Right hindlimb (tissue), 1 donor: ENCODE results near the gene KLRC4.

ENCODE experiments used
- DNase-seq: peaks from one replicate; pipeline ENCODE4 v3.0.0-alpha.2; 2018

Gene KLRC4

GRCh38 chr12:10366875-10367274 lies 42.7 kb downstream of the KLRC4 start:
- no peak for DNase-seq

DNA sequence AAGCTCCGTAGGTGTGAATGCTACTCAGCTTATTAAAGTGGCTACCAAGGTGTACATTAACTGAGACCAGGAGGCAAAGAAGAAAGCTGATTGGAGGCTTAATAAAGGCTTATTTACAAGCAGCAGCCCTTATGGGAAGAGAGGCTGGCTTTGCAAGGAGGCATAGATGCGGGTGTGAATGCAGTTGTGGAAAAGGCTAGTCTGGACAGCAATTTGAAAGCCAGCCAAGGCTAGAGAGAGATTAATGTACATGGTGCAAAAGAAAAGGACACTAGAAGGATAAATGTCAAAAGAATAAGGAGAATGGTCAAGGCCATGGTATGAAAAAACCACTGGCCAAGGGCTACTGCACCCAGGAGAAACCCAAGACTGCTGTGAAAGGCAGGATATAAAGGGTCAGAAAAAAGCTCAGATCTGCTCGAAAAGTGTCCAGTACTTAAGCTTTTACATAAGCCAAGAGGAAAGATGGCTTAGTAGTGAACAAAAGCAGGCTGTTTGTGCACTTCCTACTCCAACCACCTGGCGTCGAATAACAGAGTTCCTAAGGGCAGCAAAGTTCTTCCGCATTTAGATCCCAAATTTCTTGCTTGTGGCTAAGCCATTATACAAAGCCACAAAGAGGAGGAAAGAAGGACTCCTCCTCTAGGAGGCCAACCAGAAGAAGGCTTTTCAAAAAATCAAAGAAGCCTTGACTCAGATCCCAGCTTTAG lies 43.7 kb downstream of the KLRC4 start:
- no peak for DNase-seq

- peak; percentile 81 for DNase-seq
These were observed 44.5 kb downstream of the KLRC4 start for GRCh38 chr12:10364815-10365622.

DNA sequence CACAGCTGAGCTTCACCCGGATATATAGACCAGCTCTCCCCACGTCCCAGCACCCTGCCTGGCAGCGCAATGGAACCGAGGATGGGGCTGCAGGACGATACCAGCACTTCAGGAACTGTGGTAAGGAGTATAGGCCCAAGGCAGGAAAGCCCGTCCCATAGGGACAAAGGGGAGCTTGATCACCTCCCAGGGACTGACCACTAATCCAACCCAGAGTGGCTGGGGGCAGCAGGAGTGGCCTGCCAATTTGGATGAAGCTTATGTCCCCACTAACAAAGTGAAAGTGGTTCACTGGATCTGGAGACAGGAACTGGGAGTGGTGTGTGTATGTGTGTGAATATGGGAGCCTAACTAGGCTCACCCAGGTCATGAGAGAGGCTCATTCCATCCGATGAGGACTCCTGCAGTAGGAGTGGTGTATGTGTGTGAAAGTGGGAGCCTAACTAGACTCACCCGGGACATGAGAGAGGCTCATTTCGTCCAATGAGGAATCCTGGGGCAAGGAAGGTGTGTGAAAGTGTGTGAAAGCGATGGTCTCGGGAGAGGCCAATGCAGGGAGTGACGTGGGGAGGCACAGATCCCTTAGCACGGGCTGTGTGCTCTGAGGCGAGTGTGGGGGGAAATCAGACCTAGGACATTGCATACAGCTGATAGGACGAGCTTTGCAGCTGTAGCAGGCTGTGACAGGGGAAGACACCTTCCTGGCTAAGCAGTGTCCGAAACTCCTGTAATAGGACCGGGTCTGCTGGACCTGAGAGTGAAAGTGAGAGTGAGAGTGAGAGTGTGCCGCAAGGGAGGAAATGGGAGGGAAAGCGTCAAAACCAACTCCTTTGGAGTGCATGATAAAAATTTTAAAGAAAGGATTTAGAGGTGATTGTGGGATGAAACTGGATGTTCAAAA lies 45.4 kb downstream of the KLRC4 start:
- DNase-seq: peak; percentile 60

DNA sequence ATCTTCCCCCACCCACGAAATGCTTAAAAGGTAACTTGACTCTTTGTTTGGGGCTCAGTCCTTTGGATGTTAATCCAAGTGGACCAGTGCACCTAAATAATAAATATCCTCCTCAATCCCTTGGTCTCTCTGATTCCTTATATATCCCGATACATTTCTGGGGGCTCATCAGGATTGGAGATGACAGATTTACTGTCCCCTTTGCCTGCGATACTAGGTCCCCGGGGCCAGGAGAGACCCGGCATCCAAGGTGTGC lies 46.0 kb downstream of the KLRC4 start:
- DNase-seq: no peak

DNA sequence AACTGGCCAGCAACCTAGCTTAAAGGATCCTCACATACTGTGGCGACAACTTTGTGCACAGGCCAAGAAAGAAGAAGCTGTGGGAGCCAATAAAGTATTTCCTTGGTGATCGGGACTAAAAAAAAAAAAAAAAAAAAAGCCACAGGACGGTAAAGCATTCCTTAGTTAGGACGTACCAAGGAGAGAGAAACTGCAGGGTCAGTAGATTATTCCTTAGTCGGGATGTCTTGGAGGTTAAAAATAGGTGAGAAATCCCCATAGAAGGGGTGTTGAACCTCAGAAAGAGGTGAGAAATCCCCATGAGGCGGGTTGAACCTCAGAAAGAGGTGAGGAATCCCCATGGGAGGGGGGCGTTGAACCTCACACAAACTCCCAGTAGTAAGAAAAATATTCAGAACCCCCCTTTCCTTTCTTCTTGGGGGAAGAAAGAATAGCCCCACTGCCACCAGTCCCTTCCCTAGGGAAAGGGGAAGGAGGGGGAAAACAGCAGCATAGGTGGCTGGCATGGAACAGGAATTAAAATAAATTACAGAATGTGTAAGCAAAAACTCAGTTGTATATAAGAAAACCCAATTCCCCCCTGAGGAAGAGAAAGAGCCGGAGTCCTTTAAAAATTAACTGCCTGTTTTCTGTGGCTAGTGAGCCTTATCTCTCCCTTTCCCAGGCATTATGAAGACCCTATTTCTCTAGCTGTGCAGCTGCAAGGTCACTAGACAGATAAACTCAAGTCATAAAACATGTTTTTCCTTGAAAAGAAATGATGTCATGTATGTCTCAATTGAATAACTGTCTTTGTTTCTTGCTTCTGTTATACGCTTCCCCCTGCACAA lies 46.5 kb downstream of the KLRC4 start:
- no peak for DNase-seq

- no peak for DNase-seq
These were observed 47.2 kb downstream of the KLRC4 start for GRCh38 chr12:10362325-10362724.

DNA sequence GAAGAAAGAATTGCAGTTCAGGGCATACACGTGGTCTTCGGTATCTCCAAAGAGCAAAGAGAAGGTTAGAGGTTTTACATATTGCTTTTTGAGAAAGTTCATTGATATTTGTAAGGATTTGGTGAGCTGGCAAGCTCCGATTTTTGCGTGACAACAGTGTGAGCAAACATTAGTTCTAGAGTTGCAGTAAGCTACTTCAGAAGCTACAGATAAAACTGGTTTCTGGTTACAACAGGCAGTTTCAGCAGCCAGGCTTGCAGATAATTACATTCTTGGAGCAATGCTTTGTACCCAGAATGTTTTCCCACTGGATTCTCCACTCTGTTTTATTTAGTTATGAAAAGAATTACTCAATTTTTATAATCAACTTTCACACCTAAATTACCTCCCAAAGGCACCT lies 47.9 kb downstream of the KLRC4 start:
- DNase-seq: no peak

DNA sequence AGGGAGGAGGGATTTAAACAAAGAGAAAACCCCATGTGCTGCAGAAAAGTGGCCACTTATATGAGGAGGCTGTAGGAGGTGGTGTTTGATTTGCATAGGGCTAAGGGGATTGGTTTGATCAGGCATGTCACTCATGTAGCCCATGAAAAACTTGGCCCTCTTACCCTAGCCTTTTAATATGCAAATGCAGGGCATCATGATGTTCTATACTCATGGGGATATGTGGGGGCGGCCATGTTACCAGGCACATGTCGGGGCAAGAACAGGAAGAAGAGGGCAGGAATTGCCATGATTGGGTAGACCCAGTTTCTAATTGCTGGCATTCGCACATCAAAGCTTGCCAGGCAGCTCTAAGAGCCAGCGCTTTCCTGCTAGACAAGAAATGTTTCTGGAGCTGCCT lies 48.5 kb downstream of the KLRC4 start:
- DNase-seq: no peak

- no peak for DNase-seq
These were observed 50.6 kb downstream of the KLRC4 start for GRCh38 chr12:10358969-10359368.

DNA sequence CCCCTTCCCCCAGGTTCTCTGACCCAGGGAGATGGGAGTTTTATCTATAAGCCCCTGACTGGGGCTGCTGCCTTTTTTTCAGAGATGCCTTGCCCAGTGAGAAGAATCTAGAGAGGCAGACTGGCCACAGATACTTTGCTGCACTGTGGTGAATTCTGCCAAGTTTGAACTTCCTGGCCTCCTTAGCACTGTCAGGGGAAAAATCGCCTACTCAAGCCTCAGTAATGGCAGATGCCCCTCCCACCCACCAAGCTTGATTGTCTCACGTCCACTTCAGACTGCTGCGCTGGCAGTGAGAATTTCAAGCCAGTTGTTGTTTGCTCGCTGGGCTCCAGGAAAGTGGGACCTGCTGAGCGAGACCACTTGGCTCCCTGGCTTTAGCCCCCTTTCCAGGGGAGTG lies 51.4 kb downstream of the KLRC4 start:
- DNase-seq: no peak
